Measurements from ENCODE around the gene TMEM45A. TPM values are rescaled to one million over a fixed set of nuclear protein-coding genes. Genes with fewer than 3 reads are reported as not detected.

The TMEM45A gene
- total RNA-seq, 1 experiment from 2014 or later, result 6.6 TPM

DNA sequence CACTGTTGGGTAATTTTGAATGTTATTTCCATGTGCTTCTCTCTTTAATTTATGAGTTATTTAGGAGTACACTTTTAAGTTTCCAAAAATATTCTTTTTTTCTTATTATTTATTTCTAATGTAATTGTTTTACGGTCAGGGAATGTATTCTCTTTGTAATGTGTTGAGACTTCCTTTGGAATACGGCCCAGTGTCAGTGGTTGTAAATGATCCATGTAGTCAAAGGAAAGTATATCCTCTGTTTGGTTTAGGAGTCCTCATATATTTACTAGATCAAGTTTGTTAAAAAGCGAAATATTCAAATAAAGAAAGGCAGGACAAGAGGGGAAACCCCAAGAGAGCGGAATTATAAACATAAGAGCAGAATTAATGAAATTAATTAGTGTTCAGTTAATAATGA is 68.0 kb downstream of the TMEM45A start:
- ATAC-seq, result no peak
- Mint-ChIP-seq H3K4me1 (peaks cover 23% of the 10 kb centered on the region), H3K9me3 (no peaks in the 10 kb centered on the region), H3K27me3 (ENCODE audit: low read depth) (no peaks in the 10 kb centered on the region), H3K27ac (peak overlapping the region; percentile 25; the same call in 1 of the 2 replicates), H3K36me3 (no peaks in the 10 kb centered on the region), H3K4me3 (no peak overlapping the region)
- TF ChIP-seq GABPB1 (CRISPR knock-in tag; IDR thresholded peaks at IDR 0.05) (no peak), FOXJ3 (CRISPR knock-in tag; IDR thresholded peaks at IDR 0.05; ENCODE audit: borderline replicate concordance) (no peak), EMX1 (CRISPR knock-in tag; IDR thresholded peaks at IDR 0.05) (no peak), GTF2I (CRISPR knock-in tag; conservative IDR thresholded peaks at IDR 0.05) (no peak), HMGA2 (CRISPR knock-in tag; IDR thresholded peaks at IDR 0.05) (no peak)
- TF ChIP-seq, protein P1, sequence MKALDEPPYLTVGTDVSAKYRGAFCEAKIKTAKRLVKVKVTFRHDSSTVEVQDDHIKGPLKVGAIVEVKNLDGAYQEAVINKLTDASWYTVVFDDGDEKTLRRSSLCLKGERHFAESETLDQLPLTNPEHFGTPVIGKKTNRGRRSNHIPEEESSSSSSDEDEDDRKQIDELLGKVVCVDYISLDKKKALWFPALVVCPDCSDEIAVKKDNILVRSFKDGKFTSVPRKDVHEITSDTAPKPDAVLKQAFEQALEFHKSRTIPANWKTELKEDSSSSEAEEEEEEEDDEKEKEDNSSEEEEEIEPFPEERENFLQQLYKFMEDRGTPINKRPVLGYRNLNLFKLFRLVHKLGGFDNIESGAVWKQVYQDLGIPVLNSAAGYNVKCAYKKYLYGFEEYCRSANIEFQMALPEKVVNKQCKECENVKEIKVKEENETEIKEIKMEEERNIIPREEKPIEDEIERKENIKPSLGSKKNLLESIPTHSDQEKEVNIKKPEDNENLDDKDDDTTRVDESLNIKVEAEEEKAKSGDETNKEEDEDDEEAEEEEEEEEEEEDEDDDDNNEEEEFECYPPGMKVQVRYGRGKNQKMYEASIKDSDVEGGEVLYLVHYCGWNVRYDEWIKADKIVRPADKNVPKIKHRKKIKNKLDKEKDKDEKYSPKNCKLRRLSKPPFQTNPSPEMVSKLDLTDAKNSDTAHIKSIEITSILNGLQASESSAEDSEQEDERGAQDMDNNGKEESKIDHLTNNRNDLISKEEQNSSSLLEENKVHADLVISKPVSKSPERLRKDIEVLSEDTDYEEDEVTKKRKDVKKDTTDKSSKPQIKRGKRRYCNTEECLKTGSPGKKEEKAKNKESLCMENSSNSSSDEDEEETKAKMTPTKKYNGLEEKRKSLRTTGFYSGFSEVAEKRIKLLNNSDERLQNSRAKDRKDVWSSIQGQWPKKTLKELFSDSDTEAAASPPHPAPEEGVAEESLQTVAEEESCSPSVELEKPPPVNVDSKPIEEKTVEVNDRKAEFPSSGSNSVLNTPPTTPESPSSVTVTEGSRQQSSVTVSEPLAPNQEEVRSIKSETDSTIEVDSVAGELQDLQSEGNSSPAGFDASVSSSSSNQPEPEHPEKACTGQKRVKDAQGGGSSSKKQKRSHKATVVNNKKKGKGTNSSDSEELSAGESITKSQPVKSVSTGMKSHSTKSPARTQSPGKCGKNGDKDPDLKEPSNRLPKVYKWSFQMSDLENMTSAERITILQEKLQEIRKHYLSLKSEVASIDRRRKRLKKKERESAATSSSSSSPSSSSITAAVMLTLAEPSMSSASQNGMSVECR (CRISPR knock-in tag; IDR thresholded peaks at IDR 0.05; ENCODE audit: borderline replicate concordance), result no peak
- TF ChIP-seq, protein P2, sequence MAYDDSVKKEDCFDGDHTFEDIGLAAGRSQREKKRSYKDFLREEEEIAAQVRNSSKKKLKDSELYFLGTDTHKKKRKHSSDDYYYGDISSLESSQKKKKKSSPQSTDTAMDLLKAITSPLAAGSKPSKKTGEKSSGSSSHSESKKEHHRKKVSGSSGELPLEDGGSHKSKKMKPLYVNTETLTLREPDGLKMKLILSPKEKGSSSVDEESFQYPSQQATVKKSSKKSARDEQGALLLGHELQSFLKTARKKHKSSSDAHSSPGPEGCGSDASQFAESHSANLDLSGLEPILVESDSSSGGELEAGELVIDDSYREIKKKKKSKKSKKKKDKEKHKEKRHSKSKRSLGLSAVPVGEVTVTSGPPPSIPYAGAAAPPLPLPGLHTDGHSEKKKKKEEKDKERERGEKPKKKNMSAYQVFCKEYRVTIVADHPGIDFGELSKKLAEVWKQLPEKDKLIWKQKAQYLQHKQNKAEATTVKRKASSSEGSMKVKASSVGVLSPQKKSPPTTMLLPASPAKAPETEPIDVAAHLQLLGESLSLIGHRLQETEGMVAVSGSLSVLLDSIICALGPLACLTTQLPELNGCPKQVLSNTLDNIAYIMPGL (CRISPR knock-in tag; IDR thresholded peaks at IDR 0.05), result no peak
- TF ChIP-seq, protein P3, sequence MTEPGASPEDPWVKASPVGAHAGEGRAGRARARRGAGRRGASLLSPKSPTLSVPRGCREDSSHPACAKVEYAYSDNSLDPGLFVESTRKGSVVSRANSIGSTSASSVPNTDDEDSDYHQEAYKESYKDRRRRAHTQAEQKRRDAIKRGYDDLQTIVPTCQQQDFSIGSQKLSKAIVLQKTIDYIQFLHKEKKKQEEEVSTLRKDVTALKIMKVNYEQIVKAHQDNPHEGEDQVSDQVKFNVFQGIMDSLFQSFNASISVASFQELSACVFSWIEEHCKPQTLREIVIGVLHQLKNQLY (CRISPR knock-in tag; IDR thresholded peaks at IDR 0.05), result no peak
- POLR2A ChIA-PET, result no interaction called here
- no peak for DNase-seq (ENCODE audit: low spot score)
- CTCF ChIA-PET, result interaction anchor here (0.7 to 1.0 kb wide), 3 partner anchors 11 to 98 kb away, joined by 3 to 4 read pairs (median 3); no protein-coding TSS in a partner anchor

DNA sequence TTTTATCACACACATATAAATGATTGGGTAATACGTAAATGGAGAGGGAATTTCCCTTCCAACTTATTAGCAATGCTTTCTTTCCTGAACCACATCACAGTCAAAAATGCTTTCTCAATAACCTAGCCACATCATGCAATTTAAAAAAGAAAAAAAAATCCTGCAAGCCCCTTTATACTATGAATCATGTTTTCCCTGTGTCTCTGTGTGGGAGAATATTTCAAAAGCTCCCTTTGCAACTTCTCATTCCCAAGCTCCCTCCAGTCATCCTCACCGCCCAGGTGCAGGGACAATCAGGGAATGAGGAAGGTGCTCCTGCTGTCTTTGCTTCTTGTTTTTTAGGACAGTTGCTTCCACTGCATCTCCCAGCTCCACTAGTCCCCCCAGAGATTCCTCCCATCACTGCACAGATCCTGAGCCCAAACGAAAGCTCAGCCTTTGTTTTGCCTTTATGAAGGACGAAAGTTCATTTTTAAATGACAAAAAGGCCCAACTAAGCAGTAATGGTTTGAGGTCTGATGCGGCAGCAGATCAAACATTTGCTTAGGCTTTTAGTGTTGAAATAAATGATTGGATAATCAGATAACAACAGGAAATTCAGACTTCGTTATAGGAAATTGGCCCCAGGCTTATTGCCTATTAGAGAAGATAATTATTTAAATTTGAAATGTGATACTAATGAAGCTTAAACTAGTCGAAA is 69.2 kb downstream of the TMEM45A start:
- ChIA-PET POLR2A (interaction anchor here (0.9 kb wide), 1 partner anchor 227 kb away, joined by 3 read pairs; the partner anchor contains the start of gene NIT2), CTCF (interaction anchor here (0.6 to 2.7 kb wide), 5 partner anchors 10 to 99 kb away, joined by 3 to 19 read pairs (median 3); no protein-coding TSS in a partner anchor)
- ATAC-seq (peak; percentile 97), DNase-seq (ENCODE audit: low spot score) (peak; percentile 20)
- peaks cover 23% of the 10 kb centered on the region for H3K4me1 Mint-ChIP-seq
- no peaks in the 10 kb centered on the region for H3K27me3 Mint-ChIP-seq (ENCODE audit: low read depth)
- H3K9me3 Mint-ChIP-seq, result no peaks in the 10 kb centered on the region
- no peak overlapping the region; the same call in 1 of the 2 replicates for H3K4me3 Mint-ChIP-seq
- no peaks in the 10 kb centered on the region for H3K36me3 Mint-ChIP-seq
- peak overlapping the region; percentile 84 for H3K27ac Mint-ChIP-seq
- no peak for TF ChIP-seq ZNF671 (CRISPR knock-in tag; IDR thresholded peaks at IDR 0.05)
- TF ChIP-seq ZNF396 (CRISPR knock-in tag; IDR thresholded peaks at IDR 0.05; ENCODE audit: borderline replicate concordance), result no peak
- TF ChIP-seq ZNF121 (CRISPR knock-in tag; IDR thresholded peaks at IDR 0.05), result no peak
- TF ChIP-seq, protein P4, sequence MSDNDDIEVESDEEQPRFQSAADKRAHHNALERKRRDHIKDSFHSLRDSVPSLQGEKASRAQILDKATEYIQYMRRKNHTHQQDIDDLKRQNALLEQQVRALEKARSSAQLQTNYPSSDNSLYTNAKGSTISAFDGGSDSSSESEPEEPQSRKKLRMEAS (CRISPR knock-in tag; IDR thresholded peaks at IDR 0.05), result no peak
- TF ChIP-seq, protein P5, sequence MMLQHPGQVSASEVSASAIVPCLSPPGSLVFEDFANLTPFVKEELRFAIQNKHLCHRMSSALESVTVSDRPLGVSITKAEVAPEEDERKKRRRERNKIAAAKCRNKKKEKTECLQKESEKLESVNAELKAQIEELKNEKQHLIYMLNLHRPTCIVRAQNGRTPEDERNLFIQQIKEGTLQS (CRISPR knock-in tag; conservative IDR thresholded peaks at IDR 0.05), result no peak
- TF ChIP-seq, protein P6, sequence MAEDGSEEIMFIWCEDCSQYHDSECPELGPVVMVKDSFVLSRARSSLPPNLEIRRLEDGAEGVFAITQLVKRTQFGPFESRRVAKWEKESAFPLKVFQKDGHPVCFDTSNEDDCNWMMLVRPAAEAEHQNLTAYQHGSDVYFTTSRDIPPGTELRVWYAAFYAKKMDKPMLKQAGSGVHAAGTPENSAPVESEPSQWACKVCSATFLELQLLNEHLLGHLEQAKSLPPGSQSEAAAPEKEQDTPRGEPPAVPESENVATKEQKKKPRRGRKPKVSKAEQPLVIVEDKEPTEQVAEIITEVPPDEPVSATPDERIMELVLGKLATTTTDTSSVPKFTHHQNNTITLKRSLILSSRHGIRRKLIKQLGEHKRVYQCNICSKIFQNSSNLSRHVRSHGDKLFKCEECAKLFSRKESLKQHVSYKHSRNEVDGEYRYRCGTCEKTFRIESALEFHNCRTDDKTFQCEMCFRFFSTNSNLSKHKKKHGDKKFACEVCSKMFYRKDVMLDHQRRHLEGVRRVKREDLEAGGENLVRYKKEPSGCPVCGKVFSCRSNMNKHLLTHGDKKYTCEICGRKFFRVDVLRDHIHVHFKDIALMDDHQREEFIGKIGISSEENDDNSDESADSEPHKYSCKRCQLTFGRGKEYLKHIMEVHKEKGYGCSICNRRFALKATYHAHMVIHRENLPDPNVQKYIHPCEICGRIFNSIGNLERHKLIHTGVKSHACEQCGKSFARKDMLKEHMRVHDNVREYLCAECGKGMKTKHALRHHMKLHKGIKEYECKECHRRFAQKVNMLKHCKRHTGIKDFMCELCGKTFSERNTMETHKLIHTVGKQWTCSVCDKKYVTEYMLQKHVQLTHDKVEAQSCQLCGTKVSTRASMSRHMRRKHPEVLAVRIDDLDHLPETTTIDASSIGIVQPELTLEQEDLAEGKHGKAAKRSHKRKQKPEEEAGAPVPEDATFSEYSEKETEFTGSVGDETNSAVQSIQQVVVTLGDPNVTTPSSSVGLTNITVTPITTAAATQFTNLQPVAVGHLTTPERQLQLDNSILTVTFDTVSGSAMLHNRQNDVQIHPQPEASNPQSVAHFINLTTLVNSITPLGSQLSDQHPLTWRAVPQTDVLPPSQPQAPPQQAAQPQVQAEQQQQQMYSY (CRISPR knock-in tag; IDR thresholded peaks at IDR 0.05), result no peak
- TF ChIP-seq, protein P7, sequence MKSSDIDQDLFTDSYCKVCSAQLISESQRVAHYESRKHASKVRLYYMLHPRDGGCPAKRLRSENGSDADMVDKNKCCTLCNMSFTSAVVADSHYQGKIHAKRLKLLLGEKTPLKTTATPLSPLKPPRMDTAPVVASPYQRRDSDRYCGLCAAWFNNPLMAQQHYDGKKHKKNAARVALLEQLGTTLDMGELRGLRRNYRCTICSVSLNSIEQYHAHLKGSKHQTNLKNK (CRISPR knock-in tag; IDR thresholded peaks at IDR 0.05), result no peak
- no peak for TF ChIP-seq NFE2L1 (CRISPR knock-in tag; IDR thresholded peaks at IDR 0.05)
- no peak for TF ChIP-seq ZNF416 (CRISPR knock-in tag; IDR thresholded peaks at IDR 0.05)
- TF ChIP-seq ZNF423 (CRISPR knock-in tag; IDR thresholded peaks at IDR 0.05), result no peak
- no peak for TF ChIP-seq NR2C2 (CRISPR knock-in tag; IDR thresholded peaks at IDR 0.05)
- TF ChIP-seq, protein P8, sequence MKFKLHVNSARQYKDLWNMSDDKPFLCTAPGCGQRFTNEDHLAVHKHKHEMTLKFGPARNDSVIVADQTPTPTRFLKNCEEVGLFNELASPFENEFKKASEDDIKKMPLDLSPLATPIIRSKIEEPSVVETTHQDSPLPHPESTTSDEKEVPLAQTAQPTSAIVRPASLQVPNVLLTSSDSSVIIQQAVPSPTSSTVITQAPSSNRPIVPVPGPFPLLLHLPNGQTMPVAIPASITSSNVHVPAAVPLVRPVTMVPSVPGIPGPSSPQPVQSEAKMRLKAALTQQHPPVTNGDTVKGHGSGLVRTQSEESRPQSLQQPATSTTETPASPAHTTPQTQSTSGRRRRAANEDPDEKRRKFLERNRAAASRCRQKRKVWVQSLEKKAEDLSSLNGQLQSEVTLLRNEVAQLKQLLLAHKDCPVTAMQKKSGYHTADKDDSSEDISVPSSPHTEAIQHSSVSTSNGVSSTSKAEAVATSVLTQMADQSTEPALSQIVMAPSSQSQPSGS (CRISPR knock-in tag; IDR thresholded peaks at IDR 0.05; ENCODE audit: borderline replicate concordance, low read depth), result no peak
- TF ChIP-seq NR1H2 (CRISPR knock-in tag; IDR thresholded peaks at IDR 0.05), result no peak
